Activated T-cell treated with anti-CD3 and anti-CD28 coated beads for 4 hours (primary cell): Measurements from ENCODE around the gene ZNRF3.
"Not testable (repeated sequence)": the region's sequence is repeated elsewhere in the genome, so short reads cannot be mapped to it uniquely, and the experiment has no call there.

Source experiments
- DNase-seq: peaks from one replicate; pipeline ENCODE4 v3.0.0-alpha.2; 2020

The ZNRF3 gene

GRCh38 chr22:28885939-28886338 is 2.6 kb downstream of the ZNRF3 start:
- no peak for DNase-seq

DNA sequence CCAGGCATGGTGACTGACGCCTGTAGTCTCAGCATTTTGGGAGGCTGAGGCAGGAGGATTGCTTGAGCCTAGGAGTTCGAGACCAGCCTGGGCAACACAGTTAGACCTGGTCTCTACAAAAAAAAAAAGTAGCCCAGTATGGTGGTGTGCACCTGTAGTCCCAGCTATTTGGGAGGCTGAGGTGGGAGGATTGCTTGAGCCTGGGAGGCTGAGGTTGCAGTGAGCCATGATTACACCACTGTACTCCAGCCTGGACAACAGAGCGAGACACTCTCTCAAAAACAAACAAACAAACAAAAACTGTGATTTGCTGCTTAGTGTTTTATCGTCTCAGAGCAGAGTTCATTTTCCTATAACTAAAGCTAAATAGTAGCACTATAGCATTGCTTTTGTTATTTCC is 3.3 kb downstream of the ZNRF3 start:
- DNase-seq: not testable (repeated sequence)

DNA sequence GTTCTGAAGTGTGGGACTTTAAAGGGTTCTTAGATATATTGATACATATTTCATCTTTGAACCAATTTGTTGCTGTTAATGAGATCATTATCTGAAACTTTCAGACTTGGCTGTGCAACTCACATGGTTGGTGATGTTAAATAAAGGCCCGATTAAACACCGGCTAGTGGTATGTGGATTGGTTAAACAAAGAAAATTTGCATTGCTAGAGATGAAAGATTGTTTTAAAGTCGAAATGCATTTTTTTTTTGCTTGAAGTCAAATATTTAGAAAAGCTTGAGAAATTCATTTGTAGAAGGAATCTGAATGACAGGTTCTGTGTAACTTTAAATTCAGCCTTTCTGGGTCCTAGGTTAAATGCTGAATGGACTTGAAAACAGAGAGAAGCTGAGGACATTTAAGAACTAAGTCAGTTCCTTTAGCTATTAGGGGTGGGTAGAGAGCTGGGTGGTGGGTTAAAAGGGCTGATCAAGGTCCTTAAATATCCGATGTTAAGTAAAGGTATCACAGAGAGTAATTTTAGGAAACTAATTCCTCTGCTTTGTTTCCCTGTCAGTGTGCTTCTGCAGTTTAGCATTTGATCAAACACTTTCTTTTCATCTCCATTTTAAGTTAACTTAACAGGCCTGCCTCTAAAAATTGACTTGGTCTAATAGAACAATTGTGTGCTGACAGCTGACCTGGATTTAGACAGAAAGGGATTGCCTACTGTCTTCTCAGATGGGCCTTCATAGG is 4.5 kb downstream of the ZNRF3 start:
- DNase-seq: no peak

DNA sequence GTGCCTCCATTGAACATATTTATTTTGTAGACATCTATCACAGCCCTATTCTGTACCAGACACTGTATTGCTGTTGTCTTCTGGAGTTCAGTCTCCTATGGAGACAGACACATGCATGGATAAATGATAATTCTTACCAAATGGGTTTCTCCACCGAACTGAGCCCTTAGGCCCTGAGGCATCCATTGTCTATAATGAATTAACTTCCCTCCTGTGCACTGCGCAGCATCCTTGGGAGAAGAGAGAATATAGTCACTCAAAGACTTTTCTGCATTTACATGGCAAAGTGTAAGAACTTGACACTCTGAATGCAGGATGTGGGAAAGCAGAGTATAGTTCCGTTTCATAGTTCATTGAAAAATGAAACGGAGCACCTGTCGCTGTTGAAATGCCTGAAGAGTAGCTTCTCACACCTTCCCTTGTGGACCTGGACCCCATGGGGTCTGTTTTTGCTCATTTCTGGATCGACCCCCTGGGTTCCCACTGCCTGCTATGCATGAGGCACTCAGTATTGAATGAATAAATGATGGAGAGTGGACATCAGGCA is 6.2 kb downstream of the ZNRF3 start:
- DNase-seq: no peak

DNA sequence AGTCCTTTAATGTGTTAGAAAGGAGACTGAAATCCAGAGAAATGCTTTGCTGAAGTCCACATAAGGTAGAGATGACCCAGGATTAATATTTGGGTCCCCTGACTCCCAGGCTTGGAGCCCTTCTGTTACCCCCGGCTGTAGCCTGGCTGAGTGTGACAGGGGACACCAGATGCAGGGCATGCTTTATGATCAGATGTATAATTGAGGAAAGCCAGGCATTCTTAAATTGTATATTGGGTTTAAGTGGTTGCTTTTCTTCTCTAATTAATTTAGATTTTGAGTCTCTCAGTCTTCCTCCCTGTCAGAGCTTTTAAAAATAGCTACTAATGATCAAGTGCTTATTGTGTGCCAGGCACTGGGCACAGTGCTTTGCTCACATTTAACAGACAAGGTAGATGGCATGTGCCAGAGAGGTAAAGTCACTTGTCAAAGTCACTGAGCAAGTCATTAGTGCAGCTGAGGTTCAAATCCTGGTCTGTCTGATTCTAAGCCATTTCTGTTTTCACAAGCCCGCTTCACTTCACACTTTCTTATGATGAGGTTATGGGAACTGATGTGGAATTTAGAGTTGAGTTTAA is 7.9 kb downstream of the ZNRF3 start:
- DNase-seq: no peak

- DNase-seq: no peak
Measured at GRCh38 chr22:28892175-28892731, 8.9 kb downstream of the ZNRF3 start.

GRCh38 chr22:28893810-28894209 is 10.4 kb downstream of the ZNRF3 start:
- DNase-seq: no peak

- no peak for DNase-seq
Measured at GRCh38 chr22:28894334-28894733, 11.0 kb downstream of the ZNRF3 start.

DNA sequence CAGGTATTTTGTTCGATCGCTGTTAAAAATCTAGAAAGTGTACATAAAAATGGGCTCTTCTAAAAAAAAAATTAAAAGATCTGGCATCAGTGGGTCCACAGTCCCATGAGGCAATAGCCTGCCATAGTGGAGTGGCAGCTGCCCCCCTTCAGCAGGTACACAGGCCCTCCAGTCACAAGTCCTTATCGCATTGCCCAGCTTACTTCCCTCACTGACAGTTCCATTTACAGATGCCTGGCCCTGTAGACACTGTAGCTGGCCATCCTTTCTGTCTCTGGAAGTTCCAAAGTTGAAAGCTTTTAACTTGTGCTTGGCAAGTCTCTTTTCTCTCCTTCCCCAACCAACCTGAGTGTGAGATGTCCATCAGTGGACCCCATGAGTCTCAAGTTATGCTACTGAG is 11.4 kb downstream of the ZNRF3 start:
- DNase-seq: no peak

DNA sequence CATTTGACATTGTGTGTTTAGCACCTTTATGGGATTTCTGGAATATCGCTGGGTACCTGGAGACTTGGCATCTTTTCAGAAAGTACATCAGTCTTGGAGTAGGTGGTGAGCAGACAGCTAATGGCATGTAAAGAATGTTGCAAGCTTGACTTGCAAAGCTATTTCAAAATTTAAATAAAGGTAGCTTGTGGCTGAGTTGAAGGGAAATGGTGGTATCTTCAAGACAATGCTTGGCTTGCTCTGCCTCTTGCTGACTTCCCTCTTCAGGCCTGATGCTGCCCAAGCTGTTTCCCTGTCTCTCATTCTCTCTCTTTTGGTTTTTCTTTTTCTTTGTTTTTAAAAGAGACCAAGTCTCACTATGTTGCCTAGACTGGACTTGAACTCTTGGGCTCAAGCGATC is 13.2 kb downstream of the ZNRF3 start:
- DNase-seq: no peak

GRCh38 chr22:28898233-28898629 is 14.9 kb downstream of the ZNRF3 start:
- DNase-seq: no peak

DNA sequence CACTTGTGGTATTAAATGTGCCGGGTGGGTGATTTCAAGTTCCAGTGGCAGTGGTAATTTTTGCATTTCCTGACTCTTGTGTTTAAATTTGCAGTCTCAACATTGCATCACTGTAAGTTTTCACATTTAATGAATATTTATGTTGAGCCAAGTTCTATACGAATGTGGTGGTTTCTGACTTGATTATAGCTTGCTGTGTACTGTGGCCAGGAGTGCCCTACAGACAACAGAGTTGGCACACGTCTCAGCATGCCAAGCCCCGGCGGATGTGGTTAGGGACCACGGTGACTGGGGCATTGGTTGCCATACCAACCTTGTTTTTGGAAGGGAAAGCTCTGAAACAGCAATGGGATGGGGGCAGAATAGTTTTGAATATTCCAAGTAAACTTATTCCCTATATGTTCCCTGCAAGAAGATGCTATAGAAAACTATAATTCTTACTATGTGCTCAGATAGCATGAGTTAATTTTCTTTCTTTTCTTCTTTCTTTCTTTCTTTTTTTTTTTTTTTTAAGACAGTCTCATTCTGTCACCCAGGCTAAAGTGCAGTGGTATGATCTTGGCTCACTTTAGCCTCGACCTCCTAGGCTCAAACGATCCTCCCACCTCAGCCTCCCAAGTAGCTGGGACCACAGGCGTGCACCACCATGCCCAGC is 16.0 kb downstream of the ZNRF3 start:
- no peak for DNase-seq

DNA sequence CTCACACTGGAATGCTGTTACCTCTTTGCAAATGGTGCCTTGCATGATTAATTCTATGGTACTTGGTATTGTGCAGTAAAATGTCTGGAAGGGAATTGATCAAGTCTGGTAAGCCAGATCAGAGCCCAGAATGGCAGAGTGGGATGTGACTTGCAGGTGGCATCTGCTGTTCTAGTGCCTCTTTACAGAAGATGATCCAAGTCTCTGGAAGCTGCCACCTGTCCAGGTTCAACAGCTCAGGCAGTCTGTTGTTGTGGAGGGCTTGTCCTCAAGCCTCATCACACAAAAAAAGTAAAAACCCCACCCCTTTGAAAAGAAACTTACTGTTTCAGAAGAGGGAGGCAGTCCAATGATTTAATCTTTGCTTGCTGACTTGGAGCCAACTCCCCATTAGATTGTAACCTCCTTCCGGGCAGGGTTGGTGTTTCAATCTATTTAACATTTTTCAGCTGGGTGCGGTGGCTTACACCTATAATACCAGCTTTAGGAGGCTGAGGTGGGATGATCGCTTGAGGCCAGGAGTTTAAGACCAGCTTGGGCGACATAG is 17.1 kb downstream of the ZNRF3 start:
- no peak for DNase-seq

GRCh38 chr22:28902490-28902889 is 19.1 kb downstream of the ZNRF3 start:
- no peak for DNase-seq

- no peak for DNase-seq
Measured at GRCh38 chr22:28903080-28903479, 19.7 kb downstream of the ZNRF3 start.

- no peak for DNase-seq
Measured at GRCh38 chr22:28903729-28904128, 20.4 kb downstream of the ZNRF3 start.

DNA sequence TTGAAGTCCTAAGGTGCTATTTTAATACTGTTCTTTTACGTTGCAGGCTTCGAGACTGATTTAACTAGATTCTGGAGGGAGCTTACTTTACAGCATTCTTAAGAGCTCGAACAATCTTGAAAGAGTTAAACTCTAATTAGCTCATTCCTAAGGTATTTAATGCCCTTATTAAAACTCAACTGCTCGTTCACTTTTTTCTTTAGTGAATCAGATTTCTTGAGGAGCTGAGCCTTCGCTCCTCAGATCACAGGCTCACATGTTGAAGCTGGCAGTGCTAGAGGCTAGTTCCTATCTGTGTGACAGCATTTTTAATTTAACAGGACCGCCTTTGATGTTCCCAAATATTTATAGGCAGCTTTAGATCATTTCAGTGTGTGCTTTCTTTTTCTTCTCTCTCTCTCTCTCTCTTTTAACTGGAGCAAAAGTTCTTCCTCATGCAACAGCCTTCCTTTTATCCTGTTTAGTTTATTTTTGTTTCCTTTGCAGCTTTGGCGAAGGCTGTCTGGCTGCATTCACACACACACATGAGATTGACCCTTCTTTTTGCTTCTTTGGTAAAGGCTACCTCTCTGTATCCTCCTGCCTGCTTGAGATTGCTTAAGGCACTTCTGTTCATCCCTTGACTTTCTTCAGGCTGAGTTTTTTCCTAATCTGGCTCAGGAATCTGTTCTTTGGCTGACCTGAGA is 21.0 kb downstream of the ZNRF3 start:
- no peak for DNase-seq

DNA sequence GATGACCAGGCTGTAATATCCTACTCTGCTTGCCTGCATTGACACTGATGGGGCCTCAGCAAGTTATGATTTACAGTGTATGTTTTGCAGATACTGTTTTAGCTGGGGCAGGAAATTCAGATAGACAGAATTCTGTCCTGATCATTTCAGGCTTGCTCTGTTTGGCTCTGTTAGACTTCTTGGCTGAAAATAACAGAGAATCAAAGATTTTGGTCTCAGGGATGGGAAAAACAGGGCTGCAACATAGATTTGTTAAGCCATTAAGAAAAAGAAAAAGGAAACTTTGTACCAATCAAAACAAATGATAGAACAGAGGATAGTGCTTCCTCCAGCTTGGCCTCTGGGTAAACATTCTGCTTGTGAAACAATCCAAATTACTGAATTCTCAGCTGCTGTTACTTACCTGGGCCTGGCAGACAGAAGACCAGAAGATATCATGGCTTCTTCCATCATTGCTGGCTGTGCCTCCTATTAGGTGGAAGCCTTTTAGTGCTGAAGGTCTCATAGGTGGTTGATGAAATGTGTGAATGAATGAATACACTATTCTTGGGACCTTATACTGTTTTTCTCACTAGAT is 22.0 kb downstream of the ZNRF3 start:
- DNase-seq: no peak

- DNase-seq: no peak
Measured at GRCh38 chr22:28906312-28906711, 22.9 kb downstream of the ZNRF3 start.

DNA sequence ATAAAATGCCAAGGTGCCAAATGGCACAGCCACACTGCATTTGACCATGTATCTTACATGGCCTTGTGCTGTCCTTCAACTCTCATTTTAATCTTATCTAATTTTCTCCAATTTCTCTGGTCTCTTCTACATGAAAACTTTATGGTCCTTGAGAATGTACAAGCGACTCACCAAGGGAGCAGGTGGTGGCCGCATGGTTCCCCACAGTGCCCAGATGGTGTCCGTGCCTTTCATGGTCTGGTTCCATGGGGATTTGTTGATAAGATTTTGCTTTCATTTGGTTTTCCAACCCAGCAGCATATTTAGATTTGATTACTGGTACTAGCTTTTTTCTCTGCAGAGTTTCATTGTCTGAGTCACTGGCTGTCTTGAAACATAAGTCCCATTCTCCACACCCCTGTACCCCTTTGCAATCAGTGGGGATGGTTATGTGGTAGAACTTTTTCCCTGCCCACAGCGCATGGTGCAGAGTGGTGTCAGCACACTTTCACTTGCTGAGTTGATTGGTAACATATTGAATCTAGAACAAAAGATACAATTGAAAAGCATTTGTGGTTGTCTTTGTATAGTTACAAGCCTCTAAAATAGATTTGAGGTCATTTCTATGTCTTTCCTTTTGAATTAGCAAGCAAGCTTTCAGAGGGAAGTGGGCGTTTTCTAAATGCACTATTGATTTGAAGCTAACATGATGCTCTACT is 24.1 kb downstream of the ZNRF3 start:
- no peak for DNase-seq

GRCh38 chr22:28908810-28909209 is 25.4 kb downstream of the ZNRF3 start:
- not testable (repeated sequence) for DNase-seq

GRCh38 chr22:28909375-28909774 is 26.0 kb downstream of the ZNRF3 start:
- DNase-seq: peak; percentile 45
